ENCODE data around the gene LRIG1.

GRCh38 chr3:66376568-66376967 is 124.3 kb downstream of the LRIG1 start:
- no peak for TF ChIP-seq CTCF (IDR thresholded peaks at IDR 0.05; ENCODE audit: insufficient read depth, low read length)
- TF ChIP-seq POLR2AphosphoS5 (IDR thresholded peaks at IDR 0.05; ENCODE audit: low read depth) = no peak
- no peak for TF ChIP-seq SPI1 (IDR thresholded peaks at IDR 0.05; ENCODE audit: borderline replicate concordance, low read depth)
